Measurements from ENCODE around the gene ROR1. TPM values are rescaled to one million over a fixed set of nuclear protein-coding genes. Genes with fewer than 3 reads are reported as not detected.

Gene ROR1
- total and polyA plus RNA-seq, 9 of the 15 experiments (the other 6 are each of a cell fraction or from before 2014, with no cell fraction given): 0.02 TPM; not detected in 8

GRCh38 chr1:63870152-63870551 is 96.3 kb downstream of the ROR1 start (continued):
- TF ChIP-seq CTCFL (IDR thresholded peaks at IDR 0.05; ENCODE audit: borderline replicate concordance, insufficient read depth, low read depth, low read length, poor library complexity, severe bottlenecking): no peak
- no peak for TF ChIP-seq PTBP1 (IDR thresholded peaks at IDR 0.05; ENCODE audit: low read depth, low read length)
- no peak for TF ChIP-seq RBM39 (optimal IDR thresholded peaks at IDR 0.05; ENCODE audit: low read depth, low read length)
- TF ChIP-seq ZNF354B (CRISPR knock-in tag; IDR thresholded peaks at IDR 0.05): no peak
- TF ChIP-seq TFAM (CRISPR knock-in tag; conservative IDR thresholded peaks at IDR 0.05): no peak
- TF ChIP-seq ZBTB40 (IDR thresholded peaks at IDR 0.05): no peak
- TF ChIP-seq ZBTB40 (CRISPR knock-in tag; IDR thresholded peaks at IDR 0.05): no peak
- TF ChIP-seq RFX7 (CRISPR knock-in tag; IDR thresholded peaks at IDR 0.05): no peak
- TF ChIP-seq MCM2 (IDR thresholded peaks at IDR 0.05; ENCODE audit: low read depth): no peak
- no peak for TF ChIP-seq ZNF347 (CRISPR knock-in tag; IDR thresholded peaks at IDR 0.05; ENCODE audit: low read depth)
- TF ChIP-seq ZBED1 (IDR thresholded peaks at IDR 0.05): no peak
- TF ChIP-seq ZNF436 (CRISPR knock-in tag; IDR thresholded peaks at IDR 0.05): no peak
- no peak for TF ChIP-seq EHMT2 (IDR thresholded peaks at IDR 0.05)
- no peak for TF ChIP-seq SNRNP70 (optimal IDR thresholded peaks at IDR 0.05; ENCODE audit: low read depth, low read length)
